ENCODE results near the gene TSPEAR. TPM values are rescaled to one million over a fixed set of nuclear protein-coding genes. Genes with fewer than 3 reads are reported as not detected.
A peak's percentile ranks its signal among the peaks of the same experiment; 100 is the strongest.

Gene TSPEAR
- polyA plus RNA-seq, 3 donors from 2014 or later, result not detected

DNA sequence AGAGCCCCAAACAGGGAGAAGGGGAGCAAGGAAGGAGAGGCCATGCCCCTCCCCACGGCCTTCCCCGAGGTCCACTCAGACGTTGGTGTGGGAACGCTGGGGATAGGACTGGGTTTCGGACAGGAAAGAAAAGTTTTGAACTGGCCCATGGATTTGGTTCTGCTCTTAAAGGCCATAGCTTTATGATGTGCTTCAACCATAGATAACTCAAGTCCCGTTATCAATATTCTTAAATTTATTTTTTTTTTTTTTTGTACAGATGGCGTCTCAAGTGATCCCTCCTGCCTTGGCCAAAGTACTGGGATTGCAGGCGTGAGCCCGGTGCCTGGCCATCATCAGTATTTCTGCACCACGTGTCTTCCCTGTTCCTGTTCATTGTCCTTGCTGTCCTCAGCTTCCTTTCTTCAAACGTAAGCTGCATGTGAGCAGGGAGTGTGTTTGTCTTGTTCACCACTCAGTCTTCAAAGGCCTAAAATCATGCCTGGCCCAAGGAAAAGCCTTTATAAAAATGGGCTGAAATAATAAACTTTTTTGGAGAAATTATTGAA lies 170.6 kb downstream of the TSPEAR start:
- peaks cover 0 to 1% of the 10 kb centered on the region in 2 donors for H3K4me1 Mint-ChIP-seq
- peaks cover 0 to 4% (median 0%) of the 10 kb centered on the region in 3 donors for H3K36me3 Mint-ChIP-seq
- no peak for DNase-seq
- peaks cover 0 to 6% (median 5%) of the 10 kb centered on the region in 6 donors for H3K9me3 Mint-ChIP-seq
- peaks cover 4 to 8% (median 5%) of the 10 kb centered on the region in 3 donors for H3K27me3 Mint-ChIP-seq (ENCODE audit: low read depth in 3 of 3)
- H3K4me3 Mint-ChIP-seq, result no peak overlapping the region
- no peak overlapping the region for H3K27ac Mint-ChIP-seq

DNA sequence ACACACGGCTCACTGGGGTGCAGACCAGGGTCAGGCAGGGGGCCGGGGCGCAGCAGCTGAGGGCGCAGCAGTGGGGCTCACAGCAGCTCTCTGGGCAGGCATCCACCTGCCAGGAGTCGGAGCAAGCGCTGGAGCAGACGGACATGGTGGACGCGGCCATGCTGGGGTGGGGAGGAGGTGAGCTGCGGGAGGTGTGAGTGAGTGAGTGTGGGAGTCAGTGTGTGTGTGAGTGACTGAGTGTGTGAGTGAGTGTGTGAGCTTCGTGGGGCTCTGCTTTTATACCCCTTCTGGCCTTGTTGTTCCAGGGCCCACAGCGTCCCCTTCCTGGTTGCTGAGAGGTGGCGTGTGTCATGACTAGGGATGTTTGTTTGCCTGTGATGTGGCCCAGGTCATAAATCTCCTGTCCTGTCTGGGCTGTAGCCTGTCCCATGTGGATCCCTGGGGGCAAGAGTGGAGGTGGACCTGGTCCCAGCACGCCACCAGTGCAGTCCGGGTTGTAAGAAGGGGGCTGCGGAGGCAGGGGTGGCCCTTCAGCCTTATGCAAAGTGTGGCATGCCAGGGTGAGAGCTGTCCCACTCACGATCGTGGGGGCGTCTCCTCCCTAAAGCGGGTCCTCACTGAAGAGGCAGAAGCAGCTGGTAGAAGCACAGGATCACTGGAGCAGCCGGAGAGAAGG lies 171.2 kb downstream of the TSPEAR start, which contains the start of gene KRTAP10-1:
TSS of gene KRTAP10-1 (minus strand) at position 205 of the 676 bp plus-strand sequence. CDS start at position 160, 45 bp downstream.
- no peaks in the 10 kb centered on the region for H3K9me3 Mint-ChIP-seq
- DNase-seq, result no peak
- peaks cover 2 to 5% (median 4%) of the 10 kb centered on the region in 3 donors for H3K27me3 Mint-ChIP-seq (ENCODE audit: low read depth in 3 of 3)
- no peak within 1 kb of the TSS for H3K27ac Mint-ChIP-seq
- no peaks in the 10 kb centered on the region for H3K36me3 Mint-ChIP-seq
- no peak within 1 kb of the TSS for H3K4me3 Mint-ChIP-seq
- H3K4me1 Mint-ChIP-seq, result no peaks in the 10 kb centered on the region

DNA sequence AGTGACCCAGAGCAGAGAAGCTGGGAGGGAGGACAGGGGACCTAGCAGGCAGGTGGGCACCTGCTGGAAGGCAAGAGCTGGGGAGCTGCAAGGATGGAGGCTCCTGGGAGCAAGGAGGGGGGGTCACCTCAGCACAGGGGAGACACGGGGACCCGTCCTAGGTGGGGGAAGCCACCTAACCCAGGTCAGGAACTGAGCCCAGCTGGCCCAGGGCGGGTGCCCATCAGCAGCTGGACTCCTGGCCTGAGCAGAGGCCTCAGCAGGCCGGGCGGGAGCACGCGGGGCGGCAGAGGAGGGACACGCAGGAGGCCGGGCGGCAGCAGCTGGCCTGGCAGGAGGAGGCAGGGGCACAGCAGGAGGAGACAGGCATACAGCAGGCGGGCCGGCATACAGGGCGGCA lies 172.3 kb downstream of the TSPEAR start:
- H3K4me1 Mint-ChIP-seq, result no peaks in the 10 kb centered on the region
- H3K36me3 Mint-ChIP-seq, result no peaks in the 10 kb centered on the region
- H3K27me3 Mint-ChIP-seq (ENCODE audit: low read depth in 3 of 3), result peaks cover 3 to 5% (median 4%) of the 10 kb centered on the region in 3 donors
- no peaks in the 10 kb centered on the region for H3K9me3 Mint-ChIP-seq
- DNase-seq, result no peak
- no peak overlapping the region for H3K4me3 Mint-ChIP-seq
- H3K27ac Mint-ChIP-seq, result peak overlapping the region in 1 of 6 donors; percentile 25

DNA sequence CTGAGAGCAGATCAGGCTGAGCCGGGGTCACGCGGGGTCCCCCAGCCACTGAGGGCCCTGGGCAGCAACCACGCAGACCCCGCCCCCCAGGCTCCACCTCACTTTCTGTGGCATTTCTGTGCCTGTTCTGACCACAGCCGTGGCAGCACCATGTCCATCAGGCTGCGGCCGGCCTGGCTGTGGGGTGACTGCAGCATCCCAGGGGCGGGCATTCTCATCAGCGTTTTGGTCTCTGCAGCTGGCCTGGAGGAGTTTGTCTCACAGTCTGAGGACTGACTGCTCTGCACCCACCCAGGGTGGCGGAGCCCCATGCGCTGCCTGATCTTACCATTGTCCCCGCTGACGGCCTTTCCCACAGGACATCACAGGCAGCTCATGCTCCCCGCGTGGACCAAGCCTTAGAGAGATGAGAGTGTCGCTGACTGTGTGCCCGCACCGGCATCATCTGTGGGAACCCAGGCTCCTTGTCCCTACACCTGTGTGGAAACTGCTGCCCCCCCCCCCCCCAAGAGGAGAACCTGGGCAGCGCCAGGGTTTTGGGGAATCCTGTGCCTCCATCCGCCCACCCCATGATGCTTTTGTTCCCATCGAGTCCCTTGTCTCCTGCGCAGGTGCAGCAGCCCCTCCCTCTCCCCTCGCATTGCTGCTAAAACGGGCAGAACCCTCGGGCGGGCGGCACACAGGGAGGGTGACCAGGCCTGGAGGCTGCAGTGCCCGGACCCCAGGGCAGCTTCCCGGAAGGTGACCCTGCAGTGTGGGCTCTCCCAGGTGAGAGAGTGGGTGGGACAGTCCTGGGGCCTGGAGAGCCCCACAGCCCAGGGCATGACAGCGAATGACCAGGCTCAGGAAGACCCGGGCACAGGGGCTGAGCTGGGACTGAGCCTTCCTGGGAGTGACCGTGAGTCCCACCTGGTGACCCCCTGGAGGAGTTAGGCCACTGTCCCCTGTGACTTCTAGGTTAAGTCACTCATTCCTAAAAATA lies 173.2 kb downstream of the TSPEAR start:
- Mint-ChIP-seq H3K4me3 (no peak overlapping the region), H3K36me3 (no peaks in the 10 kb centered on the region), H3K27ac (no peak overlapping the region), H3K4me1 (no peaks in the 10 kb centered on the region), H3K9me3 (no peaks in the 10 kb centered on the region), H3K27me3 (ENCODE audit: low read depth in 3 of 3) (peaks cover 3 to 5% (median 4%) of the 10 kb centered on the region in 3 donors)
- no peak for DNase-seq

DNA sequence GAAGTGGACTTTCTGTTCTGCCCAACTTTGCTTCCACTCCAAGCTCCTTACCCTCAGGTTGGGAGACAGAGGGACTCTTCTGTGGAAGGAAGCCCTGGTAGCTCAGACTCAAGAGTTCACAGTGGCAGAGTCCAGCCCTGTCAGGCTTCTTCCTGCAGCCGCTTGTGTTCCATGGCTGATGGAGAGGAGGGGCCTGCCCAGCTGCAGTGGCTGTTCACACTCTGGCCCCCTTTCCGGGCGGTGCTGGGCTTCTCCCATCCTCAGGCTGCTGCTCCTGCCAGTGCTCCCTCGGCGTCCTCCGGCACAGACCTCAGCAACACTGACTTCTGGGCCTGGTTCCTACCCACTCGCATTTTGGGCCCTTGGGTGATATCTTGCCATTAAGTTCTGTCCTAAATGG lies 175.4 kb downstream of the TSPEAR start:
- no peaks in the 10 kb centered on the region for H3K4me1 Mint-ChIP-seq
- no peak overlapping the region for H3K4me3 Mint-ChIP-seq
- no peaks in the 10 kb centered on the region for H3K9me3 Mint-ChIP-seq
- no peak overlapping the region for H3K27ac Mint-ChIP-seq
- no peaks in the 10 kb centered on the region for H3K36me3 Mint-ChIP-seq
- no peak for DNase-seq
- peaks cover 4 to 6% (median 5%) of the 10 kb centered on the region in 3 donors for H3K27me3 Mint-ChIP-seq (ENCODE audit: low read depth in 3 of 3)

DNA sequence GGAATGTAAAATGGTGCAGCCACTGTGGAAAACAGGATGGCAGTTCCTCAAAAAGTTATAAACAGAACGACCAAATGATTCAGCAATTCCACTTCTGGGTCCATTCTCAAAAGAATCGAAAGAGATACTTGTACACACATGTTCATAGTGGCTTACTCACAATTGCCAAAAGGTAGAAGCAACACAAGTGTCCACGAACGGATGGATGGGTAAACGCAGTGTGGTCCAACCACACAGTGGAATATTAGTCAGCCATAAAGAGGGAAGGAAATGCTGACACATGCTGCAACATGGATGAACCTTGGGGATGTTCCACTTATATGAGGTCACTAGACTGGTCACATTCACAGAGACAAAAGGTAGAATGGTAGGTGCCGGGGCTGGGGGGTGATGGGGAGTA lies 176.7 kb downstream of the TSPEAR start:
- Mint-ChIP-seq H3K27ac (no peak overlapping the region), H3K4me1 (no peaks in the 10 kb centered on the region), H3K27me3 (ENCODE audit: low read depth in 3 of 3) (peaks cover 4 to 6% (median 5%) of the 10 kb centered on the region in 3 donors), H3K4me3 (no peak overlapping the region), H3K36me3 (no peaks in the 10 kb centered on the region), H3K9me3 (no peaks in the 10 kb centered on the region)
- no peak for DNase-seq

DNA sequence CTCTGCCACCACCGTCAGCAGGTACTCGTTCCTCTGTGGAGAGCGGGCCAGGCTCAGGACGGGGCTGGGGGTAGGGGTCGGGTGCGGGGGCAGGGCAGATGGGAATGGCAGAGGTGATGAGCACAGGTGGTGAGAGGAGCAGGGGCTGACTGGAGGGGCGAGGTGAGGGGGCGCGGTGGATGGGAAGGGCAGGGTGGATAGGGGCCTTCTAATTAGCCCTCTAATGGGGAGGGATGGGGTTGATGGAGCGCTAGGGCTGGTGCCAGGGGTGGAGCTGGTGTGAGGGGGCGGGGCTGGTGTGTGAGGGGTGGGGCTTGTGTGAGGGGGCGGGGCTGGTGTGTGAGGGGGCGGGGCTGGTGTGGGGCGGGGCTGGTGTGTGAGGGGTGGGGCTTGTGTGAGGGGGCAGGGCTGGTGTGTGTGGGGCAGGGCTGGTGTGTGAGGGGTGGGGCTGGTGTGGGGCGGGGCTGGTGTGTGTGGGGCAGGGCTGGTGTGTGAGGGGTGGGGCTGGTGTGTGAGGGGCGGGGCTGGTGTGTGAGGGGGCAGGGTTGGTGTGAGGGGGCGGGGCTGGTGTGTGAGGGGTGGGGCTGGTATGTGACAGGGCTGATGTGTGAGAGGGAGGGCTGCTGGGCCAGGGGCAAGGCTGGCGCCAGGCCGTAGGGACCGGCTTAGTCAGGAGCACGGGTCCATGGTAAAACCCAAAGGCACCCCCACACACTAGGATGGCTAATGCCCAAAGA lies 177.3 kb downstream of the TSPEAR start:
- no peak overlapping the region for H3K4me3 Mint-ChIP-seq
- no peaks in the 10 kb centered on the region for H3K4me1 Mint-ChIP-seq
- H3K9me3 Mint-ChIP-seq, result no peaks in the 10 kb centered on the region
- DNase-seq, result no peak
- H3K36me3 Mint-ChIP-seq, result no peaks in the 10 kb centered on the region
- no peak overlapping the region for H3K27ac Mint-ChIP-seq
- H3K27me3 Mint-ChIP-seq (ENCODE audit: low read depth in 3 of 3), result peaks cover 4 to 6% (median 5%) of the 10 kb centered on the region in 3 donors

DNA sequence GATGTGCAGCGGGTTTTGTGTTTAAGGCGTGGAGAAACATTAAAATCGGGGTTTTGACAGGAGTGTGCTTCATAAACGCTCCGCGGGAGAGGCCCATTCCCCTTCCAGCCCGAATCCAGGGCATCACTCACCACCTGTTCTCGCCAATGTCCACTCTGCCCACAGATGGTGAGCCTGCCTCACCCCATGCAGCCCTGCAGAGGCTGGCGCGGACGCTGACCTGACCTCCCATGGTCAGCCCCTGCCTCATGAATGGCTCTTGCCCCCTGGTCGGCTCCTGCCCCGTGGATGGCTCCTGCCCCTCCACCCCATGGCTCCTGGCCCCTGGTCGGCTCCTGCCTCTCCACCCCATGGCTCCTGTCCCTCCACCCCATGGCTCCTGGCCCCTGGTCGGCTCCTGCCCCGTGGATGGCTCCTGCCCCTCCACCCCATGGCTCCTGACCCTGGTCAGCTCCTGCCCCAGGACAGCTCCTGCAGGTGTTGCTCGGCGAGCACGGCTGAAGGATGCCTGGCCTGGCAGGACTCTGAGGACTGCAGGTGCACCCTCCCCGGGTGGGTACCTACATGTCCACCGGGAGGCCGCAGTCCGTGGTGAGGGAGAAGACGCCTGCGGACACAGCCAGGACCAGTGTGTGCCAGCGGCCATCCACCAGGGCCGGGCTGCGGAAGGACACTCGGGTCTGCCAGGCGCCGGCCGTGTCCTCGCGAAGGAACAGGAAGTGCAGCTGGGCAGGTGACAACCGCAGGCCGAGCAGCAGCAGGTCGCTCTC lies 178.1 kb downstream of the TSPEAR start:
- Mint-ChIP-seq H3K4me1 (no peaks in the 10 kb centered on the region), H3K36me3 (no peaks in the 10 kb centered on the region), H3K9me3 (no peaks in the 10 kb centered on the region), H3K4me3 (no peak overlapping the region), H3K27ac (no peak overlapping the region), H3K27me3 (ENCODE audit: low read depth in 3 of 3) (peaks cover 4% of the 10 kb centered on the region in 3 donors)
- DNase-seq, result no peak

DNA sequence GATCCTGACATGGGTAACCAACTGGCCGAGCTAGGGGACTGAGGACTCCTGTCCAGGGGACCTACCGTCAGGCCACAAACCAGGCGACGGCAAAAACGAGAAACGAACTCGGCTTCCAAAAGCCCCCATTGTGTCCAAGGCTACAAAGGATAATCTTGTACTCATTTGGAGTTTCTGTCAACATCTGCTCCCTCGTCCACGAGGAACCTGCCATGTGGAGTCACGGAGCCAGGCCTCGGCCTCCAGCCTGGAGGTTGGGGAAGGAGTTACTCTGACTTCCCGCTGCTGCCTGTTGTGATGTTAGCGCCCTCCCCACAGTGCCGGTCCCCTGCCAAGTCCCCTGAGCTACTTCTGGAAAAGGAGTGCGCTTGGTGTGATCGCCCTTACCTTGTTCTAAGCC lies 178.7 kb downstream of the TSPEAR start:
- no peaks in the 10 kb centered on the region for H3K36me3 Mint-ChIP-seq
- H3K27ac Mint-ChIP-seq, result no peak overlapping the region
- H3K4me3 Mint-ChIP-seq, result no peak overlapping the region

DNA sequence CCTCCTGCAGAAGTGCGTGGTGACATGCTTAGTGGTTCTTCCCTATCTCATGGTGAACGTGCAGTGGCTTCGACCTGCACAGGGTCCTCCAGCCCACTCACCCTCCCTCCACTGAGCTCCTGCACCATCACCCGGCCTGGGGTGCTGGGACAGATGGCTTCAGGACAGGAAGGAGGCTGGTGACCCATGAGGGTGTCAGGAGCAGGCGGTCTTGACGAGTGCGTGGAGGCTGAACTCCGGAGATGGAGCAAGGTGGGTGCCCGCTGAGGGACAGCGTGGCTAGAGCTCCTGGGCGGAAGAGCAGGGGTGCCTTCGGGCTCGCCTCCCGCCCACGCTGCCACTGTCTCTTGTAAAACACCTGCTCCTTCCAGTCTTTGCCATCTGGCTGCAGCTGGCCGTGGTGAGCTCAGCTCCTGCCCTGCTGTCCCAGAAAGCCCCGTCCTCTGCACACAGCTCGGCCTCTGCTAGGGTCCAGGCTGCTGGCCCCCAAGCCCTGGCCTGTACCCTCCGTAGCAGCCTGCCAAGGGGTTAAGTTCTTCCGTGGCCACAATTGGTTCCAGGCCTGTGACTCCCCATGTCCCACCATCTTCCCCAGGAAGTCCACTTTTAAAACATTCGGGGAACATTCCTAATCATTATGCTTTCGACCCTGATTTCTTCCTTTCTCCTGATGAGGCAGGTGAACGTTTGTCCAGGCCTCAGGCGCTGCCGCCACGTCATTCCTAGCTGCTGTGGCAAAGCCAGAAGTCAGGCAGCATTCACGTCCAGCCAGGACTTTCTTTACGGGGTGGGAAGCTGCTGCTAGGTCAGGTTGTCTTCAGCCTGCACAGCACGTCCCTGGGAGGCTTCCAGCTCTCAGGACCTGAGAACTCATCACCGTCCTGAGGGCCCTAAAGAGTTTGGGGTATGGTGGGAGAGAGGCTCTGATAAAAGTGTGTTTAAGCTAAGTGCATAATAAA lies 179.5 kb downstream of the TSPEAR start:
- no peak for DNase-seq
- no peaks in the 10 kb centered on the region for H3K36me3 Mint-ChIP-seq
- no peak overlapping the region for H3K27ac Mint-ChIP-seq
- H3K4me1 Mint-ChIP-seq, result no peaks in the 10 kb centered on the region
- no peak overlapping the region for H3K4me3 Mint-ChIP-seq
- H3K9me3 Mint-ChIP-seq, result no peaks in the 10 kb centered on the region
- peaks cover 0 to 4% (median 2%) of the 10 kb centered on the region in 3 donors for H3K27me3 Mint-ChIP-seq (ENCODE audit: low read depth in 3 of 3)

More for the DNA sequence above, 178.7 kb downstream of the TSPEAR start:
- H3K9me3 Mint-ChIP-seq, result no peaks in the 10 kb centered on the region
- H3K27me3 Mint-ChIP-seq (ENCODE audit: low read depth in 3 of 3), result peaks cover 4% of the 10 kb centered on the region in 3 donors
- DNase-seq, result no peak
- H3K4me1 Mint-ChIP-seq, result no peaks in the 10 kb centered on the region

DNA sequence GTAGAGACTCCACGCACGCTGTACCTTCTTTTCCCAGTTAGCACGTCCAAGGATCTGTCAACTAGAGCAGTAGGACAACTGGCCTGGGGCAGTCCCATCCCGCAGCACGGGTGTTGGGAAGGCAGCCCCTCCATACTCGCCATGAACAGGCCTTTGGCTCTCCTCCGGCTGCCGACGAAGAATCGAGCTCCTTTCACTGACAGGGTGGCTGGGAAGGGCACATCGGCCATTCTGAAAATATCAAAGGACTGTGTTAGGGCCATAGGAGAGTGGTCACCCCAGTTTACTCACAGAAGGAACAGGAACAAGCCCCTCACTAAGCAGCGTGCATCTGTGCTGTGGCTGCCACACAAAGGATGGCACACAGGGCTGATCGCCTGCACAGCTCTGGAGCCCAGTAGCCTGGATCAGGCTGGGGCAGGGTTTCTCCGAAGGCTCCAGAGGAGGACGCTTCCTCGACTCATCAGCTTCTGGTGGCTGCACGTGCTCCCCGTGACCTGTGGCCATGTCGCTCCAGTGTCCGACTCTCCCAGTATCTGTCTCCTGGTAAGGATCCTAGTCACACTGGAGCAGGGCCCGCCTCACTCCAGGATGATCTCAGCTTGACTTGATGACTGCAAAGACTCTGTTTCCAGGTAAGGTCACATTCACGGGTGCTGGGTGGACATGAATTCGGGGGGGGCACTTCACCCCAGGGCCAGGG lies 180.3 kb downstream of the TSPEAR start:
- no peaks in the 10 kb centered on the region for H3K4me1 Mint-ChIP-seq

More for the DNA sequence above, 180.3 kb downstream of the TSPEAR start:
- Mint-ChIP-seq H3K36me3 (no peaks in the 10 kb centered on the region), H3K27ac (no peak overlapping the region), H3K27me3 (ENCODE audit: low read depth in 3 of 3) (peaks cover 0 to 4% (median 2%) of the 10 kb centered on the region in 3 donors), H3K9me3 (no peaks in the 10 kb centered on the region), H3K4me3 (no peak overlapping the region)
- no peak for DNase-seq
